Hematopoietic multipotent progenitor cell treated with erythropoietin and hydrocortisone succinate and interleukin-3 and kit ligand, for 6 days (in vitro differentiated cells): Measurements from ENCODE around the gene SEMA4D.
"Not testable (repeated sequence)": the region's sequence is repeated elsewhere in the genome, so short reads cannot be mapped to it uniquely, and the experiment has no call there.

Experiments used
- DNase-seq: peaks from one replicate; pipeline ENCODE4 v3.0.0-alpha.2; 2015

The SEMA4D gene

GRCh38 chr9:89497257-89497963, 503 bp downstream of the SEMA4D start:
- no peak for DNase-seq

- DNase-seq, result peak; percentile 47
Measured at GRCh38 chr9:89496645-89497256, 1.2 kb downstream of the SEMA4D start.

GRCh38 chr9:89495824-89496560, 1.9 kb downstream of the SEMA4D start:
- no peak for DNase-seq

GRCh38 chr9:89494199-89494598, 3.7 kb downstream of the SEMA4D start:
- DNase-seq, result no peak

GRCh38 chr9:89493671-89494070, 4.2 kb downstream of the SEMA4D start:
- no peak for DNase-seq

- DNase-seq, result no peak
Measured at GRCh38 chr9:89493181-89493580, 4.7 kb downstream of the SEMA4D start.

- DNase-seq, result no peak
Measured at GRCh38 chr9:89492586-89492985, 5.3 kb downstream of the SEMA4D start.

GRCh38 chr9:89491694-89492093, 6.2 kb downstream of the SEMA4D start:
- DNase-seq, result no peak

- DNase-seq, result peak; percentile 47
Measured at GRCh38 chr9:89489548-89490530, 8.1 kb downstream of the SEMA4D start.

- no peak for DNase-seq
Measured at GRCh38 chr9:89488936-89489335, 9.0 kb downstream of the SEMA4D start.

GRCh38 chr9:89488131-89488530, 9.8 kb downstream of the SEMA4D start:
- no peak for DNase-seq

GRCh38 chr9:89486681-89487080, 11.2 kb downstream of the SEMA4D start:
- DNase-seq, result no peak

GRCh38 chr9:89484475-89485404, 13.2 kb downstream of the SEMA4D start:
- DNase-seq, result no peak

GRCh38 chr9:89483592-89484474, 14.1 kb downstream of the SEMA4D start:
- DNase-seq, result peak; percentile 88

GRCh38 chr9:89482901-89483361, 15.0 kb downstream of the SEMA4D start:
- DNase-seq, result no peak

GRCh38 chr9:89482056-89482851, 15.7 kb downstream of the SEMA4D start:
- DNase-seq, result no peak

- no peak for DNase-seq
Measured at GRCh38 chr9:89481538-89481915, 16.4 kb downstream of the SEMA4D start.

GRCh38 chr9:89480825-89481537, 16.9 kb downstream of the SEMA4D start:
- DNase-seq, result peak; percentile 51

- DNase-seq, result not testable (repeated sequence)
Measured at GRCh38 chr9:89480372-89480771, 17.5 kb downstream of the SEMA4D start.
